Adipocyte (in vitro differentiated cells): ENCODE measurements around the gene ZNF688.
A peak's percentile ranks its signal among the peaks of the same experiment; 100 is the strongest.
"Not testable (repeated sequence)": the region's sequence is repeated elsewhere in the genome, so short reads cannot be mapped to it uniquely, and the experiment has no call there.

ENCODE experiments used
- DNase-seq: peaks from one replicate; pipeline ENCODE4 v3.0.0-alpha.2; 2015; ENCODE audit warnings: low read depth
- H3K27me3 ChIP-seq: replicated peaks from 2 replicates; pipeline ENCODE4 v1.7.0; 2013; ENCODE audit warnings: mild to moderate bottlenecking, low read length, moderate library complexity; ENCODE audit not compliant: control insufficient read depth, insufficient read depth
- H3K36me3 ChIP-seq: 2 replicates; pipeline ENCODE4 v1.7.0; 2013; ENCODE audit warnings: low read length, mild to moderate bottlenecking, moderate library complexity; ENCODE audit not compliant: control insufficient read depth, insufficient read depth, severe bottlenecking
- H3K4me1 ChIP-seq: 2 replicates; pipeline ENCODE4 v1.7.0; 2013; ENCODE audit warnings: mild to moderate bottlenecking, low read length, moderate library complexity; ENCODE audit not compliant: control insufficient read depth, insufficient read depth
- H3K4me3 ChIP-seq: 2 replicates; pipeline ENCODE4 v1.7.0; 2013; ENCODE audit warnings: mild to moderate bottlenecking, low read length, moderate library complexity
- H3K9ac ChIP-seq: 2 replicates; pipeline ENCODE4 v1.7.0; 2013; ENCODE audit warnings: mild to moderate bottlenecking, low read length, moderate library complexity
- H3K9me3 ChIP-seq: 2 replicates; pipeline ENCODE4 v1.7.0; 2013; ENCODE audit warnings: mild to moderate bottlenecking, low read length, moderate library complexity; ENCODE audit not compliant: control insufficient read depth

Gene ZNF688

GRCh38 chr16:30527635-30528178 lies 43.8 kb downstream of the ZNF688 start:
- Histone ChIP-seq H3K4me1 (peaks cover 27% of the 10 kb centered on the region), H3K9ac (peak overlapping the region; percentile 73), H3K36me3 (peaks cover 11% of the 10 kb centered on the region), H3K9me3 (no peaks in the 10 kb centered on the region), H3K4me3 (peak overlapping the region; percentile 87), H3K27me3 (no peaks in the 10 kb centered on the region)
- no peak for DNase-seq

DNA sequence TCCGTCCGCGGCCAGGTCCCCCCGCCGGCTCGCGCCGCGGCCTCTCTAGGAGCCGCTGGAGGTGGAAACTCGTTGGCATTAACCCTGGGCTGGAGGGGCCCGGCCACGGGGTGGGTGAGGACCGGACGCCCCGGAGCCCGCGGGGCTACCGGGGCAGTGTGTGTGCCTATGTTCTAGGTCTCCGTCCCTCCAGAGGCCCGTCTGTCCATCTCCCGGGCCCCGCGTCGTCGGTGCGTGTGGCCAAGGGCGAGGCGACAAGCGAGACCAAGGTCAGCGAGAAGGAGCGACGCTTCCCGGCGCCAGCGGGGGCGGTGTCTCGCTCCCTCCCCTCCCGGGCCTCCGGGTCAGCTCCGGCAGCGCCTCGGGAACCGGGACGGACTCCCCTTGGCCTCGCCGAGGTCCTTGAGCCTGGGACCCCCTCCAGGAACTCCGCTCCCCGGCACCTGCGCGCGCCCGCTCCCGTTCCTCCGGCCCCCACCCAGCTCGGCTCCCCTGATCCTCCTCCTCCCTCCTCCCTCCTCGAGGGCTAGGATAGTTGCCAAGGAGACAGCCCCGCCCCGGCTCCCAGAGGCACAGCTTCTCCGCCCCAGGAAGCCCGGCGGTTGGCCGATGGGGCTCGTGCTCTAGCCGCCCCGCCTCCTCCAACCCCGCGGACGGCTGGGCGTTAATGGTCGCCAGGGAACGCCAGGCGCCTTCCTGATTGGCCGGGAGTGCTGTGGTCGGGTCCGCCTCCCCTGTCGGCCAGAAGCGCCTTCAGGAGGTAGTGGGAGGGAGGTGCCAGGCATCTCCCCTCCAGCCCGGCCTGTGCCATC lies 44.5 kb downstream of the ZNF688 start:
- peaks cover 27% of the 10 kb centered on the region for H3K4me1 ChIP-seq
- peak overlapping the region; percentile 96 for H3K9ac ChIP-seq
- peaks cover 11% of the 10 kb centered on the region for H3K36me3 ChIP-seq
- no peaks in the 10 kb centered on the region for H3K27me3 ChIP-seq
- DNase-seq: peak; percentile 99
- H3K4me3 ChIP-seq: peak overlapping the region; percentile 87
- H3K9me3 ChIP-seq: no peaks in the 10 kb centered on the region

DNA sequence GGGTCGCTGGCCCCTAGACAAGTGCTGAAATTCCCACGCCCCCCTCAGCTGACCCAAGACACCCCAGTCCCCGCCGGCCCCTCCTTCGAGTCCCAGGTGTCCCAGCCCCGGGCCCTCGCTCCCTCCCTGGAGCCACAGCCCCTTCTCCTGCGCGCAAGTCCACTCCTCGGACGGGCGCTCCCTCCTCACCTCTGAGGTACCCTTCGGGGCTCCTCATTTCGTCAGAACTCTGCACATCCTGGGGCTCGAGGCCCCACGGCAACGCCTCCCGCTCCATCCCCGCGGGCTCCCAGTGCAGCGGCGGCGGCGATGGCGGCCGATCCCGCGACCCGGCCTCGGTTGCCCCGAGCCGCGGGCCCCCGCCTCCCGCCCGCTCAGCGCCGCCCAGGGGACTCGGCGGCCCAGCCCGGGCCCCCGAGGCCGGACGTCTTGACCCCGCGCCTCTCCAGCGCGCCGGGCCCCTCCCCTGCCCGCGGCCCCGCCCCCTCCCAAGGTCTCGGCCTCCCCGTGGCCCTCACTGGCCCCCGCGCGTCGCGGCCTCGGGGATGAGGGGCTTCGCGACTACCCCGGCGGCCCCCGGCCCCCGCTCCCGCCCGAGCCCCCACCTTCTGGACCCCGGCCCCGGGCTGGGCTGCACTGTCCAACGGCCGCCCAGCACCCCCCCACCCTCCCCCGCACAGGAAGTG lies 45.2 kb downstream of the ZNF688 start, which contains the start of gene ZNF768:
Gene ZNF768 (minus strand): TSS at position 430 of the 686 bp plus-strand sequence. CDS start 153 bp downstream, at position 277.
- H3K4me3 ChIP-seq: peak within 1 kb of the TSS; percentile 87
- peak within 1 kb of the TSS; percentile 96 for H3K9ac ChIP-seq
- peak; percentile 78 for DNase-seq
- H3K9me3 ChIP-seq: no peaks in the 10 kb centered on the region
- H3K36me3 ChIP-seq: peaks cover 8% of the 10 kb centered on the region
- H3K4me1 ChIP-seq: peaks cover 27% of the 10 kb centered on the region
- no peaks in the 10 kb centered on the region for H3K27me3 ChIP-seq

DNA sequence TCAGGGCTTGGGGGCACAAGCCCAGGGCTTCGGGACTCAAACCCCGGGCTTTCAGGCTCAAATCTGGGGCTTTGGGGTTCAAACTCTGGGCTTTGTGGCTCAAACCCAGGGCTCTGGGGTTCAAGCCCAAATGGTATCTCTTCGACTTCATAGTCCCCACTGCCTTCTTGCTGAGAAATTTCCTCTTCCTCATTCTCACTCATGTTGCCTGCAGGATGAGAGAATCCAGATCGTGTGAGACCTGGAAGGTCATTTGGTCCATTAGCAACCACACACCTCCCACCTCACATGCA lies 45.7 kb downstream of the ZNF688 start:
- no peak for DNase-seq
- H3K27me3 ChIP-seq: no peaks in the 10 kb centered on the region
- peak overlapping the region; percentile 86 for H3K9ac ChIP-seq
- peak overlapping the region; percentile 84 for H3K4me3 ChIP-seq
- H3K9me3 ChIP-seq: no peaks in the 10 kb centered on the region
- H3K4me1 ChIP-seq: peaks cover 27% of the 10 kb centered on the region
- peaks cover 7% of the 10 kb centered on the region for H3K36me3 ChIP-seq

- no peak for DNase-seq
- no peak overlapping the region for H3K4me3 ChIP-seq
Measured at GRCh38 chr16:30524575-30525568, 46.6 kb downstream of the ZNF688 start.

GRCh38 chr16:30523768-30524574 lies 47.5 kb downstream of the ZNF688 start:
- no peaks in the 10 kb centered on the region for H3K27me3 ChIP-seq
- no peak overlapping the region for H3K9ac ChIP-seq
- H3K4me1 ChIP-seq: peaks cover 12% of the 10 kb centered on the region
- no peaks in the 10 kb centered on the region for H3K9me3 ChIP-seq
- no peak for DNase-seq
- peaks cover 7% of the 10 kb centered on the region for H3K36me3 ChIP-seq
- H3K4me3 ChIP-seq: no peak overlapping the region

More at GRCh38 chr16:30524575-30525568, 46.6 kb downstream of the ZNF688 start:
- H3K9me3 ChIP-seq: no peaks in the 10 kb centered on the region
- H3K4me1 ChIP-seq: peaks cover 20% of the 10 kb centered on the region
- peaks cover 7% of the 10 kb centered on the region for H3K36me3 ChIP-seq
- no peak overlapping the region for H3K9ac ChIP-seq
- H3K27me3 ChIP-seq: no peaks in the 10 kb centered on the region

- not testable (repeated sequence) for H3K9ac ChIP-seq, DNase-seq, H3K27me3 ChIP-seq, H3K4me3 ChIP-seq, H3K36me3 ChIP-seq, H3K9me3 ChIP-seq, H3K4me1 ChIP-seq
Measured at GRCh38 chr16:30522702-30523463, 48.6 kb downstream of the ZNF688 start.

- H3K27me3 ChIP-seq: peaks cover 6% of the 10 kb centered on the region
- H3K9me3 ChIP-seq: no peaks in the 10 kb centered on the region
- no peak overlapping the region for H3K9ac ChIP-seq
- peaks cover 7% of the 10 kb centered on the region for H3K36me3 ChIP-seq
- H3K4me1 ChIP-seq: peaks cover 5% of the 10 kb centered on the region
- DNase-seq: no peak
- H3K4me3 ChIP-seq: no peak overlapping the region
Measured at GRCh38 chr16:30521873-30522641, 49.5 kb downstream of the ZNF688 start.

DNA sequence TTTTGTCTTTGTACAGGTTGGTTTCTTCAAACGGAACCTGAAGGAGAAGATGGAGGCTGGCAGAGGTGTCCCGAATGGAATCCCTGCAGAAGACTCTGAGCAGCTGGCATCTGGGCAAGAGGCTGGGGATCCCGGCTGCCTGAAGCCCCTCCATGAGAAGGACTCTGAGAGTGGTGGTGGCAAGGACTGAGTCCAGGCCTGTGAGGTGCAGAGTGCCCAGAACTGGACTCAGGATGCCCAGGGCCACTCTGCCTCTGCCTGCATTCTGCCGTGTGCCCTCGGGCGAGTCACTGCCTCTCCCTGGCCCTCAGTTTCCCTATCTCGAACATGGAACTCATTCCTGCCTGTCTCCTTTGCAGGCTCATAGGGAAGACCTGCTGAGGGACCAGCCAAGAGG lies 50.0 kb downstream of the ZNF688 start:
- peaks cover 7% of the 10 kb centered on the region for H3K36me3 ChIP-seq
- peaks cover 5% of the 10 kb centered on the region for H3K4me1 ChIP-seq
- H3K27me3 ChIP-seq: peaks cover 12% of the 10 kb centered on the region
- no peak overlapping the region for H3K4me3 ChIP-seq
- H3K9me3 ChIP-seq: no peaks in the 10 kb centered on the region
- no peak for DNase-seq
- H3K9ac ChIP-seq: no peak overlapping the region
